ENCODE results near the gene SMIM13.

Gene SMIM13

GRCh38 chr6:11123978-11124377 is 30.3 kb downstream of the SMIM13 start:
- no peak for DNase-seq

DNA sequence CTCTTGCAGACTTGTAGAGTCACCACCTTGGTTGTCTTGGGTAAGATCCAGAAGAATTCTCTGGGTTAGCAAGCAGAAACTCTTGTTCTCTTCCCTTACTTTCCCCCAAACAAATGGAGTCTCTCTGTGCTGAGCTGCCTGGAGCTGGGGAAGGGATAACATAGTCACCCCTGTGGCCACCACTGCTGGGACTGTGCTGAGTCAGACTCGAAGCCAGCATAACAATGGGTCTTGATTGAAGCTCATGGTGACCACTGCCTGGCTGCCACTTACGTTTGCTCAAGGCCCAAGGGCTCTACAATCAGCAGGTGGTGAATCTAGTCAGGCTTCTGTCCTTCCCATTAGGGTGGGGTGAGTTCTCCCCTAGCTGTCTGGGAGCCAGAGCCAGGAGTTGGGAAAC is 33.2 kb downstream of the SMIM13 start:
- no peak for DNase-seq

- DNase-seq = no peak
Measured at GRCh38 chr6:11128608-11129007, 35.0 kb downstream of the SMIM13 start.

- DNase-seq = no peak
Measured at GRCh38 chr6:11129908-11130565, 36.4 kb downstream of the SMIM13 start.

GRCh38 chr6:11130605-11131004 is 37.0 kb downstream of the SMIM13 start:
- DNase-seq = no peak

DNA sequence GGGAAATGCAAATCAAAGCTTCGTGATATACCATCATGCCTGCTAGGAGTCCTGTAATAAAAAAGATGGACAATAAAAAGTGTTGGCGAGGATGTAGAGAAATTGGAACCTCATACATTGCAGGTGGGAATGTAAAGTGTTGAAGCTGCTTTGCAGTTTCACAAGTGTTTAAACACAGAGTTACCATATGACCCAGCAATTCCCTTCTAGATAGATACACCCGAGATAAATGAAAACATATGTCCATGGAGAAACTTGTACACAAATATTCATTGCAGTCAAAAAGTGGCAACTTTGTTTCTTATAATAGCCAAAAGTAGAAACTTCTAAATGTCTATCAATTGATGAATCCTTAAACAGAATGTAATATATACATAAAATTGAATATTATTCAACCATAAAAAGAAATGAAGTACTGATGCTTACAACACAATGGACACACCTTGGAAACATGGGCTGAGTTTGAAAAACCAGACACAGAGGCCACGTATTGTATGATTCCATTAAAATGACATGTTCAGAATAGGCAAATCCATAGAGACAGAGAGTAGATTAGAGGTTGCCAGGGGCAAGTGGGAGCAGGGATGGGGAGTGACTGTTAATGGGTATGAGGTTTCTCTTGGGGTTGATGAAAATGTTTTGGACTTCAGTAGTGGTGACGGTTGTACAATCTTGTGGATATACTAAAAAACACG is 38.7 kb downstream of the SMIM13 start:
- no peak for DNase-seq

- no peak for DNase-seq
Measured at GRCh38 chr6:11133281-11133680, 39.6 kb downstream of the SMIM13 start.

DNA sequence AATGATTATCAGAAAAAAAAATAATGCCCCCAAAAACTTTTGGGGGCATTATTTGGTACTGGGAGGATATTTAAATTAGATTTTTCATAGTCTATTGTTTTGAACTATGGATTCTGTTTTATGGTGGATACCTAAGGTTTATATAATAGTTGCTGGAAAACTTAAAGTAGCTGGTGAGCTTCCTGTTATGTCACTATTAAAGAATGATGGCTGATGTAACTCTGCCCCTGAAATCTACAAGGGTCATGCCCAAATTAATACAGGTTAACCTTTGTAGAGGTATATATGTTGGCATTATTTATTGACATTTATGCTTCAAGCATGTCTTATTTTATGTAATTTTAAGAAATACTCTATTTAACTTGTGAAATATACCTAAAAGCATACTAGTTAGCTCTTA is 43.2 kb downstream of the SMIM13 start:
- DNase-seq = no peak

DNA sequence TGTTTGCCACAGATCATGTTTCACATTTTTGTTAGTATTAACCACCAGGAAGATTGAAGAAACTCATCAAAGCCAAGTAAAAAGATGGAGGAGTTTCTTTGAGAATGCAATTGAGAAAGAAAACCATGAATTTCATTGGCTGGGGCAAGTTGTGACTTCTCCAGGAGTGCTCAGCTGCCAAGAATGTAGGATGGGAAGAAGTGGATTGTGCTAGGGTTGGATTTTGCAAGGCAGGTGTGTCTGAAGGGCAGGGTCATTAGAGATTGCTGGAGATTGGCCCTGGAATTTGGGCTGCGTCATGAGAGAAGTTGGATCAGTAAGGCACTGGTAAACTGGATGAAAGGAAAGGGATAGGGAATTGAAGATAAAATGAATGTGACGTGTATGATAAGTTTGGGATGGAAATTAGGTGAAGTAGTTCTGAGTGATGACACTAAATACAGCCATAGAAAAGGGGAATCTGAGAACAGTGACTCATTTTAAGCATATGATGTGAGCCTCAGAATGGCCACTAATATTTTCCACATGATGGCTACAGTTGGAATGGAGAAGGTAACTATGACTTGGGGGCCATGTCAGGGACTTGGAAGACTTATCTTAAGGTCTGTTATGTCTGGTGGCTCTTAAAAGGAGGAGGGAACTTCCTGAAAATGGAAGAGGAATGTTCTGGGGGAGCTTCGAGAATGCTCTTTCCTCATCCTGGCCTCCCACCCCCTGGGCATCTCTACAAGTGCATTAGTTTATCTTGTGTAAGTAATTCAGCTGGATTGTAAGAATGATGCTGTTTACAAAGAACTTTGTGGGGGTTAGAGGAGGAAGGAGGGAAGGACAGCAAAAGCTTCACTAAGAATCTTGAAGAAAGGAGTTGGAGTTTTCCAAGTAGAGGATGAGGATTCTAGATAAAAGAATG is 45.7 kb downstream of the SMIM13 start:
- no peak for DNase-seq

DNA sequence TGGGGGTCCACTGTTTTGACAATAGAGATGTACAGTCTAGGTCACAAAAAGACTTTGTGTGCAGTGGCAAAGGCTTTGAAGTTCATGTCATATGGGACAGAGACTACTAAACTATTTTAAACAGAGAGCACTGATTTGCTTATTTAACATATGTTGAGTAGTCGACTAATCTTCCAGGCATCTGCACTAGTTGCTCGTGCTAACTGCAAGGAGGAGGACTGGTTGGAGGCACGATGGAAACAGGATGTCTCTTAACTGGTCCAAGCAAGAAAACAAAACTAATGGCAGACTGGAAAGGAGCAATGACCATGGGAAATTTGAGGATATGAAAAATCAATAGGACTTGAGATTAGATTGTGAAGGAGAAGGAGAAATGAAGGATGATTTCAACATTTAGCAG is 46.4 kb downstream of the SMIM13 start:
- DNase-seq = no peak

DNA sequence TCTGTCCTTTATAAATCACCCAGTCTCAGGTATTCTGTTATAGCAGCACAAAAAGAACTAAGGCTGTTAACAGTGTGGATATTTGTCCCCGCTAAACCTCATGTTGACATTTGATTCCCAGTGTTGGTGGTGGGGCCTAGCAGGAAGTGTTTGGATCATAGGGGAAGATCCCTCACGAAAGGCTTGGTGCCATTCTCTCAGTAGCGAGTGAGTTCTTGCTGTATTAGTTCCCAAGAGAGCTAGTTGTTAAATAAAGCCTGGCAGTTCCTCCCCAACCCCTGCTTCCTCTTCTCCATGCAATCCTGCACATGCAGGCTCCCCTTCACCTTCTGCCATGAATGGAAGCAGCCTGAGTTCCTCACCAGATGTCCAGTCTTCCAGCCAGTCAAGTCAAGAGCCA is 47.7 kb downstream of the SMIM13 start:
- DNase-seq = no peak

DNA sequence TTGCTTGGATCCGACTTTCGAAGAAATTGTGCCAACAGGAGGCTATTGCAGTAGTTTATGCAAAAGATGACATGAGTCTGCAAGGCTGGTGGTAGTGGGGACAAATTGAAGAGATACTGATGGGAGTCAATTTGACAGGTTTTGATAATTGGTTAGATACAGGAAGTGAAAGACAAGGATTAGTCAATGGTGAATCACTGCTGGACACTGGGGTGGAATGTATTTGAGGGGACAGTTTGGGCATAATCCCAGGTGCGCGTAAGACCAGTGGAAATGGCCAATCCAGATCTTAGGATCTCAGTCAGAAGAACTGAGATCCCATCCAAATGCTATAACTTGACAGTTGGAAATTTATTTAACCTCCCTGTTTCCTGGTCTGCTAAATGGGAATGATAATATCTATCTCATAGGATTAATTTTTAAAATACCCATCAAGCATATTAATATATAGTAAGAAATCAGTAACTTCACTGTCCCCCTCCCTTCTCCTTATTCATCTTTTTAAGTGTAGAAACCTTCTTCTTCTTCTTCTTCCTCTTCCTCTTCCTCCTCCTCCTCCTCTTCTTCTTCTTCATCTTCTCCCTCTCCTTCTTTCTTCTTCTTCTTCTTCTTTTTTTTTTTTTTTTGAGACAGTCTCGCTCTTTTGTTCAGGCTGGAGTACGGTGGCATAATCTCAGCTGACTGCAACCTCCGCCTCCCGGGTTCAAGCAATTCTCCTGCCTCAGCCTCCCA is 48.8 kb downstream of the SMIM13 start:
- DNase-seq = no peak

GRCh38 chr6:11143394-11144371 is 50.0 kb downstream of the SMIM13 start:
- DNase-seq = no peak

GRCh38 chr6:11144393-11144851 is 50.8 kb downstream of the SMIM13 start:
- DNase-seq = no peak

GRCh38 chr6:11146117-11146826 is 52.6 kb downstream of the SMIM13 start:
- DNase-seq = no peak

GRCh38 chr6:11149551-11149950 is 55.9 kb downstream of the SMIM13 start:
- no peak for DNase-seq

DNA sequence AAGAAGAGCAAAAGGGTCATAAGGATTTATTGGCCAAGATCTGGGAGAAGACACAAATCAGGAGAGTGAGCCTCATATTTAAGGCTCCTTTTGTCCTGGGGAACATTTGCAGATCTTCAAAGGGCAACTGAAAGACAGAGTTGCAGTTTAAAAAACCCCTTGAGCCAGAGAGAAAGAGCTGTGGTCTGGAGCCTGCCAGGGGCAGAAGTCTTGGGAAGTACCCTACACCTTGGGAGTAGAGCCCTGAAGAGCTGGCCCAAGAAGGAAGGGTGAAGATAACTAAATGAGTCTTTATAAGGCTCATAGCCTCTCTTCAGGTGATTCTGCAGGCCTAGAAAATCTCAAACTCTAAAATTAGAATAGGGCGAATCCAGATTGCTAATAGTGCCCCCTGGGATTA is 57.9 kb downstream of the SMIM13 start:
- DNase-seq = no peak

DNA sequence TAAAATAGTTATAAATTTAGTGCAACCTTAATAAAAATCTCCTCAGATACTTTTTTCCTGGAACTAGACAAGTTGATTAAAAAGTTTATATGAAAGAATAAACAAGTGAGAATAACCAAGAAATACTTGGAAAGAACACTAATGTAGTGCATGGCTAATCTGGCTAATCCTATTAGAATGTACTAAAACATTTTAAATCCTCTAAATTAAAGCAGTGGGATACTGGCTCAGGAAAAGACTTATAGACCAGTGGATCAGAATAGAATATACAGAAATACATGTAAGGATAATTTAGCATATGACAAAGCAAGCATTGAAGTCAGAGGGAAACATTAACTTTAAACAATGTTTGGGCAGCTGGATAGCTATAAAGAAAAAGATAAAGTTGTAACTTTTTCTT is 58.9 kb downstream of the SMIM13 start:
- DNase-seq = no peak

- no peak for DNase-seq
Measured at GRCh38 chr6:11153447-11153846, 59.8 kb downstream of the SMIM13 start.

GRCh38 chr6:11155589-11155988 is 62.0 kb downstream of the SMIM13 start:
- DNase-seq = no peak

GRCh38 chr6:11160199-11160598 is 66.6 kb downstream of the SMIM13 start:
- DNase-seq = no peak

Measured in NCI-H187 treated with DMSO at 0.1 percent for 48 hours (cell line).